Endothelial cell of umbilical vein (primary cell): ENCODE measurements around the gene CACNA1B. TPM values are rescaled to one million over a fixed set of nuclear protein-coding genes. Genes with fewer than 3 reads are reported as not detected.

Source experiments
- BruUV-seq: library from RNA; stranded (reverse); fragments of 400-500 nt; replicated peaks from 2 replicates; lab custom pipeline; 2021; lab: Mats Ljungman, UMichigan
- CTCF ChIA-PET: fragments of 300-600, 350-600 bp; sonication (Branson Sonifier 250); formaldehyde crosslinking; loops from one replicate; lab custom pipeline; 2021; ENCODE audit warnings: antibody characterized with exemption, inconsistent platforms; lab: Charles Lee
- POLR2A ChIA-PET: fragments of 300-600, 350-600 bp; sonication (Branson Sonifier 250); formaldehyde crosslinking; loops from one replicate; lab custom pipeline; 2021; ENCODE audit warnings: antibody characterized with exemption, inconsistent platforms; lab: Charles Lee
- DNase-seq: peaks from one replicate; pipeline ENCODE4 v3.0.0-alpha.2; 2011; ENCODE audit warnings: low read depth, low spot score
- FAIRE-seq: peaks from 2 replicates; lab custom pipeline; 2011; peaks lifted over from hg19 to GRCh38; lab: Jason Lieb, UNC
- H2AFZ ChIP-seq: 2 replicates; pipeline ENCODE4 v1.6.0; 2012; ENCODE audit warnings: low read depth, low read length, control low read depth, inconsistent platforms
- H3K27ac ChIP-seq: 2 replicates; pipeline ENCODE4 v1.5.1; 2011; ENCODE audit warnings: low read depth, mild to moderate bottlenecking, control low read depth, low read length, moderate library complexity; ENCODE audit not compliant: insufficient read depth
- H3K27me3 ChIP-seq, 2 experiments: 2 replicates each; pipeline versions ENCODE4 v1.6.0 to v1.6.1; 2011; ENCODE audit warnings: low read length in 2 of 2, mixed read lengths in 1 of 2; ENCODE audit not compliant: control insufficient read depth in 2 of 2, insufficient read depth in 2 of 2
- H3K36me3 ChIP-seq, 2 experiments: 2 replicates in 1 of 2; 3 replicates in 1 of 2; pipeline ENCODE4 v1.5.1; 2011; ENCODE audit warnings: low read length in 2 of 2, mild to moderate bottlenecking in 1 of 2, moderate library complexity in 1 of 2; ENCODE audit not compliant: control insufficient read depth in 2 of 2, insufficient read depth in 2 of 2; ENCODE audit errors: extremely low read depth in 1 of 2
- H3K4me1 ChIP-seq: 3 replicates; pipeline ENCODE4 v1.5.1; 2011; ENCODE audit warnings: mild to moderate bottlenecking, low read length; ENCODE audit not compliant: control insufficient read depth, insufficient read depth; ENCODE audit errors: extremely low read depth
- H3K4me2 ChIP-seq: 2 replicates; pipeline ENCODE4 v1.6.1; 2011; ENCODE audit warnings: low read length, control low read depth, mixed read lengths; ENCODE audit not compliant: insufficient read depth
- H3K4me3 ChIP-seq, 3 experiments: fragments of 200-600 bp in 1 of 3; sonication (generic), shearing (Covaris generic) in 1 of 3; replicated peaks in 1 of 3; 2 replicates each; pipeline ENCODE4 v1.5.1; 2011 to 2016; ENCODE audit warnings: control low read depth in 3 of 3, low read length in 3 of 3, mild to moderate bottlenecking in 2 of 3, inconsistent platforms in 1 of 3, low read depth in 1 of 3, moderate library complexity in 1 of 3; ENCODE audit not compliant: insufficient read depth in 1 of 3
- H3K79me2 ChIP-seq: 2 replicates; pipeline ENCODE4 v1.6.0; 2012; ENCODE audit warnings: low read length, inconsistent platforms; ENCODE audit not compliant: control insufficient read depth, insufficient read depth
- H3K9ac ChIP-seq: replicated peaks from 2 replicates; pipeline ENCODE3; 2011; ENCODE audit warnings: low read length, control low read depth; ENCODE audit not compliant: insufficient read depth; ENCODE audit errors: extremely low read depth
- H3K9me1 ChIP-seq: replicated peaks from 3 replicates; pipeline ENCODE4 v1.6.0; 2011; ENCODE audit warnings: mild to moderate bottlenecking, low read length; ENCODE audit not compliant: control insufficient read depth, insufficient read depth; ENCODE audit errors: extremely low read depth
- H3K9me3 ChIP-seq: replicated peaks from 2 replicates; pipeline ENCODE4 v1.5.1; 2012; ENCODE audit warnings: low read length, inconsistent platforms; ENCODE audit not compliant: control insufficient read depth, insufficient read depth
- H4K20me1 ChIP-seq: replicated peaks from 2 replicates; pipeline ENCODE3; 2011; ENCODE audit warnings: mild to moderate bottlenecking, low read length; ENCODE audit not compliant: control insufficient read depth, insufficient read depth; ENCODE audit errors: extremely low read depth
- EZH2 ChIP-seq: IDR thresholded peaks from 2 replicates; pipeline ENCODE4 v1.6.1; 2012; ENCODE audit warnings: borderline replicate concordance, low read depth, mild to moderate bottlenecking, moderate library complexity, low read length, inconsistent platforms; ENCODE audit not compliant: severe bottlenecking
- FOS ChIP-seq: IDR thresholded peaks from 2 replicates; pipeline ENCODE4 v1.6.1; 2011; ENCODE audit warnings: mild to moderate bottlenecking, low read length, moderate library complexity, borderline replicate concordance; ENCODE audit not compliant: insufficient read depth
- GATA2 ChIP-seq: IDR thresholded peaks from 2 replicates; pipeline ENCODE4 v1.7.0; 2011; ENCODE audit warnings: low read depth, mild to moderate bottlenecking, moderate library complexity, mixed read lengths, low read length; ENCODE audit not compliant: insufficient read length, insufficient read depth
- JUN ChIP-seq: IDR thresholded peaks from 2 replicates; pipeline ENCODE4 v1.6.1; 2011; ENCODE audit warnings: borderline replicate concordance, low read depth; ENCODE audit not compliant: insufficient read length, insufficient read depth
- MYC ChIP-seq: IDR thresholded peaks from one replicate; pipeline ENCODE4 v1.6.1; 2011; ENCODE audit warnings: mild to moderate bottlenecking, low read depth, low read length
- POLR2A ChIP-seq: IDR thresholded peaks from 2 replicates; pipeline ENCODE4 v1.6.1; 2012; ENCODE audit warnings: low read depth, mild to moderate bottlenecking, control low read depth, low read length
- POLR2AphosphoS5 ChIP-seq: IDR thresholded peaks from 2 replicates; pipeline ENCODE4 v1.6.1; 2012; ENCODE audit warnings: low read depth, mild to moderate bottlenecking, control low read depth, low read length, moderate library complexity; ENCODE audit not compliant: insufficient read depth
- dilution Hi-C: fragments of 300-500 bp; cut with MboI; formaldehyde crosslinking; loops from one replicate; pipeline ENCODE4 v1.15.0; 2019; ENCODE audit warnings: low sequenced_read_pairs; ENCODE audit not compliant: extremely low pct_ligation_motif_present
- intact Hi-C: fragments of 100-400 bp; cut with micrococcal nuclease; formaldehyde crosslinking; loops from one replicate; pipeline ENCODE4 v1.10.0; 2022
- polyA plus RNA-seq, 4 experiments: library from polyadenylated mRNA; depleted of rRNA in 3 of 4; stranded (reverse) in 3 of 4; unstranded in 1 of 4; fragments of >200 nt; gene quantifications; 2 replicates each; pipeline versions ENCODE4 v1.2.1 to v1.2.3, GENCODE V29; 2011 to 2012; ENCODE audit warnings: missing spikeins in 1 of 4
- total RNA-seq: library from RNA; stranded (reverse); gene quantifications from 2 replicates; pipeline ENCODE4 v1.2.3, GENCODE V29; 2021
- TF ChIP-seq, protein P1 (sequence below), 2 donors: IDR thresholded peaks; 1 replicate in 1 of 2; 2 replicates in 1 of 2; pipeline ENCODE4 v1.5.1; 2011; ENCODE audit warnings: low read length in 2 of 2, mild to moderate bottlenecking in 2 of 2, moderate library complexity in 2 of 2, control low read depth in 1 of 2, inconsistent platforms in 1 of 2, low read depth in 1 of 2; ENCODE audit not compliant: insufficient read depth in 1 of 2; ENCODE audit errors: extremely low read depth in 1 of 2
- TF ChIP-seq, protein P2 (sequence below): IDR thresholded peaks from 2 replicates; pipeline ENCODE4 v1.6.1; 2011; ENCODE audit not compliant: insufficient read depth, insufficient read length

CACNA1B gene
- total and polyA plus RNA-seq, 2 donors (not counting 3 experiments of a cell fraction or from before 2014, with no cell fraction given): 0.11 to 0.41 TPM

DNA sequence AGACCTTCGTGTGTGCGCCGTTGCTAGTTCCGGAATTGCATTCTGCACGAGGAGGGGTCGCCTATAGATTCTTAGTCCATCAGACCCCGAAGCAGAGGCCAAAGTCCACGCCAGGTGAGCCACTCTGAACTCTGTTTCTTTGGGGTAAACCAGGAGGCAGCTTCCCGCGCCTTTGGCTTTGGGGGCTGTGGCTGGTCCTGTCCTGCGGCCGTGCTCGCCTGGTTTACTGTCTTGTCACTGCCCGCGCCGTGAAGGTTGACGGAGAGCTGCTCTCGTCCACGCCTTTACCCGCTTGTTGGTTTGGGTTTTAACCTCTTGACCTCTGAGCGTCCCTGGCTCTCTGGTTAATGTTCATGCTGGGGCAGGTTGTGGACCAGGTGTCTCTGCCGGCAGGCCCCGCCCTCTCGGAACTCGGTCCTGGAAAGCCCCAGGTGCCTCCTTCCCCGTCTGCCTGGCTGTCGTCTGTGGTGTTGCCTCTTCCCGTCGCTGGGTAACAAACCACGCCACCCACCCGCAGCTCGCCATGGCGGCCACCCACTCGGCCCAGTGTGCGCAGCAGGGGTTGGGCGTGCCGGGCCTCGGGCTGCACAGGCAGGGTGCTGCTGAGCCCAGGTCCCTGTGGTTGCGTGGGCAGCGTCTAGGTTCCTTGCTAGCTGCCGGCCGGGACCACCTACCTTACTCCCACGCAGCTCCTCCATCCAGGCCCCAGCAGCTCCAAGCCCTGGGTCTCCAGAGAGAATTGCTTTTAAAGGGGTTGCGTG, 44.6 kb upstream of the CACNA1B start:
- Histone ChIP-seq H3K4me3 (no peak overlapping the region), H2AFZ (no peak overlapping the region), H3K27me3 (no peaks in the 10 kb centered on the region), H3K4me1 (no peaks in the 10 kb centered on the region), H3K4me2 (no peak overlapping the region), H3K9ac (no peak overlapping the region), H3K9me1 (no peaks in the 10 kb centered on the region), H3K27ac (no peak overlapping the region), H3K9me3 (no peaks in the 10 kb centered on the region), H4K20me1 (no peaks in the 10 kb centered on the region), H3K79me2 (no peaks in the 10 kb centered on the region), H3K36me3 (peaks cover 0 to 19% of the 10 kb centered on the region in 2 experiments)
- FAIRE-seq (no peak), DNase-seq (no peak)
- BruUV-seq: no TSS peak
- ChIA-PET CTCF (no interaction called here), POLR2A (no interaction called here)
- TF ChIP-seq GATA2 (no peak), POLR2A (no peak), MYC (no peak), JUN (no peak), POLR2AphosphoS5 (no peak), EZH2 (no peak), FOS (no peak)
- TF ChIP-seq, protein P1, sequence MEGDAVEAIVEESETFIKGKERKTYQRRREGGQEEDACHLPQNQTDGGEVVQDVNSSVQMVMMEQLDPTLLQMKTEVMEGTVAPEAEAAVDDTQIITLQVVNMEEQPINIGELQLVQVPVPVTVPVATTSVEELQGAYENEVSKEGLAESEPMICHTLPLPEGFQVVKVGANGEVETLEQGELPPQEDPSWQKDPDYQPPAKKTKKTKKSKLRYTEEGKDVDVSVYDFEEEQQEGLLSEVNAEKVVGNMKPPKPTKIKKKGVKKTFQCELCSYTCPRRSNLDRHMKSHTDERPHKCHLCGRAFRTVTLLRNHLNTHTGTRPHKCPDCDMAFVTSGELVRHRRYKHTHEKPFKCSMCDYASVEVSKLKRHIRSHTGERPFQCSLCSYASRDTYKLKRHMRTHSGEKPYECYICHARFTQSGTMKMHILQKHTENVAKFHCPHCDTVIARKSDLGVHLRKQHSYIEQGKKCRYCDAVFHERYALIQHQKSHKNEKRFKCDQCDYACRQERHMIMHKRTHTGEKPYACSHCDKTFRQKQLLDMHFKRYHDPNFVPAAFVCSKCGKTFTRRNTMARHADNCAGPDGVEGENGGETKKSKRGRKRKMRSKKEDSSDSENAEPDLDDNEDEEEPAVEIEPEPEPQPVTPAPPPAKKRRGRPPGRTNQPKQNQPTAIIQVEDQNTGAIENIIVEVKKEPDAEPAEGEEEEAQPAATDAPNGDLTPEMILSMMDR (IDR thresholded peaks at IDR 0.05; ENCODE audit: extremely low read depth in 1 of 2, insufficient read depth in 1 of 2, low read depth in 1 of 2, low read length in 2 of 2): no peak
- TF ChIP-seq, protein P2, sequence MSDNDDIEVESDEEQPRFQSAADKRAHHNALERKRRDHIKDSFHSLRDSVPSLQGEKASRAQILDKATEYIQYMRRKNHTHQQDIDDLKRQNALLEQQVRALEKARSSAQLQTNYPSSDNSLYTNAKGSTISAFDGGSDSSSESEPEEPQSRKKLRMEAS: no peak
- dilution Hi-C loops (no loop called here), intact Hi-C loops (no loop called here)
